T-helper 22 cell (primary cell): ENCODE measurements around the gene TBCD.

Experiments used
- DNase-seq: peaks from one replicate; pipeline ENCODE4 v3.0.0-alpha.2; 2020; ENCODE audit warnings: low read depth

Gene TBCD

GRCh38 chr17:82907797-82908542 is 156.1 kb downstream of the TBCD start:
- no peak for DNase-seq

- DNase-seq = no peak
These were observed 156.8 kb downstream of the TBCD start for GRCh38 chr17:82908543-82909160.

- DNase-seq = no peak
These were observed 157.5 kb downstream of the TBCD start for GRCh38 chr17:82909322-82909904.

- no peak for DNase-seq
These were observed 158.2 kb downstream of the TBCD start for GRCh38 chr17:82910041-82910481.

- DNase-seq = no peak
These were observed 158.9 kb downstream of the TBCD start for GRCh38 chr17:82910770-82911169.

GRCh38 chr17:82911822-82912221 is 160.0 kb downstream of the TBCD start:
- DNase-seq = no peak

GRCh38 chr17:82912484-82913089 is 160.7 kb downstream of the TBCD start:
- no peak for DNase-seq

GRCh38 chr17:82913304-82914043 is 161.6 kb downstream of the TBCD start:
- DNase-seq = no peak

- no peak for DNase-seq
These were observed 162.5 kb downstream of the TBCD start for GRCh38 chr17:82914375-82914774.

GRCh38 chr17:82915010-82915756 is 163.3 kb downstream of the TBCD start:
- DNase-seq = no peak

GRCh38 chr17:82915757-82916027 is 163.8 kb downstream of the TBCD start:
- no peak for DNase-seq

GRCh38 chr17:82917699-82918345 is 166.0 kb downstream of the TBCD start:
- DNase-seq = no peak

- no peak for DNase-seq
These were observed 166.6 kb downstream of the TBCD start for GRCh38 chr17:82918508-82918907.

- no peak for DNase-seq
These were observed 168.3 kb downstream of the TBCD start for GRCh38 chr17:82920150-82920549.

- no peak for DNase-seq
These were observed 168.8 kb downstream of the TBCD start for GRCh38 chr17:82920715-82921114.

GRCh38 chr17:82921426-82921825 is 169.6 kb downstream of the TBCD start:
- no peak for DNase-seq

GRCh38 chr17:82922646-82923045 is 170.8 kb downstream of the TBCD start:
- no peak for DNase-seq

GRCh38 chr17:82923366-82924113 is 171.7 kb downstream of the TBCD start:
- no peak for DNase-seq

GRCh38 chr17:82924214-82924613 is 172.3 kb downstream of the TBCD start:
- DNase-seq = no peak

- DNase-seq = no peak
These were observed 172.9 kb downstream of the TBCD start for GRCh38 chr17:82924812-82925211.

- no peak for DNase-seq
These were observed 173.5 kb downstream of the TBCD start for GRCh38 chr17:82925336-82925735.
